Pancreas (tissue), 10 donors: ENCODE results near the gene REC114. TPM values are rescaled to one million over a fixed set of nuclear protein-coding genes. Genes with fewer than 3 reads are reported as not detected.
"Not testable (repeated sequence)": the region's sequence is repeated elsewhere in the genome, so short reads cannot be mapped to it uniquely, and the experiment has no call there.

Experiments
- ATAC-seq, 4 donors: fragments of 200-7000 bp; cut with Tn5 transposase; one replicate each; pipeline versions ENCODE4 v1.8.0 to v1.9.1; 2020; ENCODE audit warnings: mild to moderate bottlenecking in 4 of 4, moderate library complexity in 4 of 4
- DNase-seq, 6 donors: peaks; one replicate each; pipeline ENCODE4 v3.0.0-alpha.2; 2020
- FAIRE-seq: peaks from 2 replicates; lab custom pipeline; 2012; peaks lifted over from hg19 to GRCh38; lab: Jason Lieb, UNC
- H3K27ac ChIP-seq, 4 donors: fragments of 200-600 bp; sonication (generic); 1 replicate in 3 of 4; 2 replicates in 1 of 4; pipeline versions ENCODE4 v1.5.0 to v1.8.0; 2020
- H3K27me3 ChIP-seq, 4 donors: fragments of 200-600 bp; one replicate each; pipeline ENCODE4 v1.8.0; 2021
- H3K36me3 ChIP-seq, 3 donors: fragments of 200-600 bp; sonication (generic) in 1 of 3; one replicate each; pipeline versions ENCODE4 v1.5.0 to v1.8.0; 2020 to 2021
- H3K4me1 ChIP-seq, 3 donors: fragments of 200-600 bp; one replicate each; pipeline ENCODE4 v1.8.0; 2021
- H3K4me3 ChIP-seq, 4 donors: fragments of 200-600 bp; sonication (generic) in 2 of 4; one replicate each; pipeline versions ENCODE4 v1.5.0 to v1.8.0; 2020 to 2021
- H3K9me3 ChIP-seq, 4 donors: fragments of 200-600 bp; one replicate each; pipeline ENCODE4 v1.8.0; 2021
- CTCF ChIP-seq, 4 donors: fragments of 200-600 bp; sonication (generic) in 3 of 4; IDR thresholded peaks; one replicate each; pipeline versions ENCODE4 v1.5.0 to v1.8.0; 2021; ENCODE audit warnings: antibody characterized with exemption in 4 of 4
- WGBS, 2 donors: extraction: QIAGEN DNeasy Blood & Tissue Kit; methylation state at CpG; one replicate each; pipeline ENCODE4 v1.1.7; 2013; 5-methylcytosine and 5-hydroxymethylcytosine counted together
- intact Hi-C, 3 donors: fragments of 100-400 bp; cut with DNase I; formaldehyde crosslinking; loops; one replicate each; pipeline versions ENCODE4 v1.11.1 to v1.14.2; 2022
- polyA plus RNA-seq, 2 donors: library from polyadenylated mRNA; stranded (reverse); fragments of 200-250 nt; gene quantifications; one replicate each; pipeline ENCODE4 v1.2.3, GENCODE V29; 2013
- total RNA-seq, 6 donors: library from RNA; stranded (reverse); fragmentation: NEBNext Ultra II Directional in 4 of 6; extraction: Animal tissue kit (Norgen Biotek cat#: 25700) in 4 of 6; gene quantifications; one replicate each; pipeline versions ENCODE4 v1.2.1 to v1.2.4, GENCODE V29; 2021 to 2023
- donor health status: healthy with polysubstance abuse.
- donor health status: DM: no; HTN: no; CAD: no; lungs with moderate emphysema.
- donor health status: DM: no; HTN: no; CAD: no.
- donor health status: control.
- donor health status: control.
- donor health status: Bipolar disorder and iron deficiency.
- donor health status: DM: yes; HTN: yes; CAD: no.
- donor health status: DM: no; HTN: no; CAD: no.
- donor health status: DM: no; HTN: no; CAD: no.
- donor health status: DM: yes; HTN: yes; CAD: no.

REC114 gene
- total and polyA plus RNA-seq, 8 donors = not detected

- no peaks in the 10 kb centered on the region for H3K36me3 ChIP-seq
- no peak overlapping the region for H3K27ac ChIP-seq
- intact Hi-C loops = no loop called here
- no peak for ATAC-seq
- H3K4me1 ChIP-seq = no peaks in the 10 kb centered on the region
- TF ChIP-seq CTCF (IDR thresholded peaks at IDR 0.05) = no peak
- no peaks in the 10 kb centered on the region for H3K9me3 ChIP-seq
- WGBS, 2 donors = 94 to 95% methylated on average over 2 of the region's 2 CpGs
- H3K4me3 ChIP-seq = no peak overlapping the region
- DNase-seq = no peak
- FAIRE-seq = no peak
- no peaks in the 10 kb centered on the region for H3K27me3 ChIP-seq
Observed at GRCh38 chr15:73538123-73538522, 95.2 kb downstream of the REC114 start.

GRCh38 chr15:73538563-73539211 is 95.7 kb downstream of the REC114 start:
- 97 to 98% methylated on average over 10 of the region's 10 CpGs for WGBS, 2 donors
- H3K27ac ChIP-seq = no peak overlapping the region
- DNase-seq (no peak), ATAC-seq (no peak), FAIRE-seq (no peak)
- H3K4me1 ChIP-seq = no peaks in the 10 kb centered on the region
- TF ChIP-seq CTCF (IDR thresholded peaks at IDR 0.05) = no peak
- no peaks in the 10 kb centered on the region for H3K36me3 ChIP-seq
- H3K4me3 ChIP-seq = no peak overlapping the region
- no peaks in the 10 kb centered on the region for H3K27me3 ChIP-seq
- intact Hi-C loops = no loop called here
- no peaks in the 10 kb centered on the region for H3K9me3 ChIP-seq

GRCh38 chr15:73539212-73540128 is 96.5 kb downstream of the REC114 start:
- no peak overlapping the region for H3K4me3 ChIP-seq
- H3K9me3 ChIP-seq = no peaks in the 10 kb centered on the region
- no peaks in the 10 kb centered on the region for H3K27me3 ChIP-seq
- no peak overlapping the region for H3K27ac ChIP-seq
- FAIRE-seq (no peak), ATAC-seq (no peak), DNase-seq (no peak)
- intact Hi-C loops = no loop called here
- H3K36me3 ChIP-seq = no peaks in the 10 kb centered on the region
- WGBS, 2 donors = 77 to 86% methylated on average over 9 of the region's 9 CpGs
- no peaks in the 10 kb centered on the region for H3K4me1 ChIP-seq
- no peak for TF ChIP-seq CTCF (IDR thresholded peaks at IDR 0.05)

GRCh38 chr15:73540161-73540560 is 97.2 kb downstream of the REC114 start:
- ATAC-seq (no peak), DNase-seq (no peak), FAIRE-seq (no peak)
- TF ChIP-seq CTCF (IDR thresholded peaks at IDR 0.05) = no peak
- no peaks in the 10 kb centered on the region for H3K36me3 ChIP-seq
- WGBS, 2 donors = 77 to 82% methylated on average over 3 of the region's 3 CpGs
- no peaks in the 10 kb centered on the region for H3K4me1 ChIP-seq
- no peaks in the 10 kb centered on the region for H3K27me3 ChIP-seq
- H3K4me3 ChIP-seq = no peak overlapping the region
- no peaks in the 10 kb centered on the region for H3K9me3 ChIP-seq
- H3K27ac ChIP-seq = no peak overlapping the region
- intact Hi-C loops = no loop called here

GRCh38 chr15:73541479-73541878 is 98.5 kb downstream of the REC114 start:
- ATAC-seq (no peak), DNase-seq (no peak), FAIRE-seq (no peak)
- no peaks in the 10 kb centered on the region for H3K9me3 ChIP-seq
- H3K4me3 ChIP-seq = no peak overlapping the region
- intact Hi-C loops = no loop called here
- no peaks in the 10 kb centered on the region for H3K4me1 ChIP-seq
- no peaks in the 10 kb centered on the region for H3K27me3 ChIP-seq
- TF ChIP-seq CTCF (IDR thresholded peaks at IDR 0.05) = no peak
- H3K36me3 ChIP-seq = no peaks in the 10 kb centered on the region
- no peak overlapping the region for H3K27ac ChIP-seq

GRCh38 chr15:73548925-73549324 is 106.0 kb downstream of the REC114 start:
- intact Hi-C loops, H3K27ac ChIP-seq, H3K4me1 ChIP-seq, H3K9me3 ChIP-seq, H3K27me3 ChIP-seq, H3K4me3 ChIP-seq, ATAC-seq, H3K36me3 ChIP-seq, FAIRE-seq, DNase-seq: not testable (repeated sequence)
- WGBS, 2 donors = 92 to 95% methylated on average over 3 of the region's 3 CpGs
